ENCODE measurements around the gene PNPLA2.

PNPLA2 gene

GRCh38 chr11:858762-859339 is 40.1 kb downstream of the PNPLA2 start:
- Histone ChIP-seq H3K9ac (no peak overlapping the region), H3K4me3 (ENCODE audit: low read depth, low read length) (no peak overlapping the region), H2AFZ (no peak overlapping the region), H3K27ac (no peak overlapping the region), H3K4me1 (no peaks in the 10 kb centered on the region), H3K9me3 (ENCODE audit: control insufficient read depth, low read length) (no peaks in the 10 kb centered on the region), H3K36me3 (ENCODE audit: control insufficient read depth, insufficient read depth, low read length) (no peaks in the 10 kb centered on the region), H3K4me2 (ENCODE audit: low read length) (no peak overlapping the region), H3K27me3 (ENCODE audit: control insufficient read depth, insufficient read depth, low read length) (no peaks in the 10 kb centered on the region), H3K79me2 (no peaks in the 10 kb centered on the region)
- TF ChIP-seq, protein P1, sequence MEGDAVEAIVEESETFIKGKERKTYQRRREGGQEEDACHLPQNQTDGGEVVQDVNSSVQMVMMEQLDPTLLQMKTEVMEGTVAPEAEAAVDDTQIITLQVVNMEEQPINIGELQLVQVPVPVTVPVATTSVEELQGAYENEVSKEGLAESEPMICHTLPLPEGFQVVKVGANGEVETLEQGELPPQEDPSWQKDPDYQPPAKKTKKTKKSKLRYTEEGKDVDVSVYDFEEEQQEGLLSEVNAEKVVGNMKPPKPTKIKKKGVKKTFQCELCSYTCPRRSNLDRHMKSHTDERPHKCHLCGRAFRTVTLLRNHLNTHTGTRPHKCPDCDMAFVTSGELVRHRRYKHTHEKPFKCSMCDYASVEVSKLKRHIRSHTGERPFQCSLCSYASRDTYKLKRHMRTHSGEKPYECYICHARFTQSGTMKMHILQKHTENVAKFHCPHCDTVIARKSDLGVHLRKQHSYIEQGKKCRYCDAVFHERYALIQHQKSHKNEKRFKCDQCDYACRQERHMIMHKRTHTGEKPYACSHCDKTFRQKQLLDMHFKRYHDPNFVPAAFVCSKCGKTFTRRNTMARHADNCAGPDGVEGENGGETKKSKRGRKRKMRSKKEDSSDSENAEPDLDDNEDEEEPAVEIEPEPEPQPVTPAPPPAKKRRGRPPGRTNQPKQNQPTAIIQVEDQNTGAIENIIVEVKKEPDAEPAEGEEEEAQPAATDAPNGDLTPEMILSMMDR (IDR thresholded peaks at IDR 0.05), result no peak

DNA sequence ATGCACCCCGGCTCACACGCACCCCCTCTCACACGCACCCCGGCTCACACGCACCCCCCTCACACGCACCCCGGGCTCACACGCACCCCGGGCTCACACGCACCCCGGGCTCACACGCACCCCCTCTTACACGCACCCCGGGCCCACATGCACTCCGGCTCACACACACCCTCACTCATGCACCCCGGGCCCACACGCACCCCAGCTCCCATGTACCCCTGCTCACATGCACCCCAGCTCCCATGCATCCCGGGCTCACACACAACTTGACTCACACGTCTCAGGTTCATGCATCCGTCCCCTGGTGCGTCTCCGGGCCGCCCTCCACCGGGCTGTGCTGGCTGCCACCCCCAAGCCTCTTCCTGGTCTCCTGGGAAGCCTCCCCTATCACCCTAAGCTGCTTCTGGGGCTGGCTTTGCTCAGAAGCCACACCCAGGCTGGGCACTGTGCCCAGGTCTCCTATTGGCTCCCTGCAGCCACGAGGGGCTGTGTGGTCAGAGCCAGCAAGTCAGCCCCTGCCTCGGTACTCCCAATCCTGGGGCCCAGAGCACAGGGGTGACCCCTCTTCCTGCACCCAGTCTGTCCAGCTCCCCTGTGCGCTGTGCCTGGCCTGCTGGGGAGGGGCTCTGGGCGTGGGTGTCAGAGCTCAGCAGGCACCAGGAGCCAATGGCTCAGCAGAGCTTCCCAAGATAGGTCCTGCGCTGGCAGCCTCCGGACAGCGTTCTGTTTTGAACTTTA is 40.8 kb downstream of the PNPLA2 start:
- no peak overlapping the region for H3K27ac ChIP-seq
- no peaks in the 10 kb centered on the region for H3K36me3 ChIP-seq (ENCODE audit: control insufficient read depth, insufficient read depth, low read length)
- no peak overlapping the region for H3K4me2 ChIP-seq (ENCODE audit: low read length)
- no peaks in the 10 kb centered on the region for H3K4me1 ChIP-seq
- no peaks in the 10 kb centered on the region for H3K79me2 ChIP-seq
- H3K9ac ChIP-seq, result no peak overlapping the region
- no peak overlapping the region for H2AFZ ChIP-seq
- H3K27me3 ChIP-seq (ENCODE audit: control insufficient read depth, insufficient read depth, low read length), result no peaks in the 10 kb centered on the region
- TF ChIP-seq, protein P1 (IDR thresholded peaks at IDR 0.05), result no peak
- H3K4me3 ChIP-seq (ENCODE audit: low read depth, low read length), result no peak overlapping the region
- no peaks in the 10 kb centered on the region for H3K9me3 ChIP-seq (ENCODE audit: control insufficient read depth, low read length)

GRCh38 chr11:860234-861104 is 41.8 kb downstream of the PNPLA2 start:
- TF ChIP-seq, protein P1 (IDR thresholded peaks at IDR 0.05), result no peak
- Histone ChIP-seq H2AFZ (no peak overlapping the region), H3K9me3 (ENCODE audit: control insufficient read depth, low read length) (no peaks in the 10 kb centered on the region), H3K36me3 (ENCODE audit: control insufficient read depth, insufficient read depth, low read length) (no peaks in the 10 kb centered on the region), H3K9ac (no peak overlapping the region), H3K4me2 (ENCODE audit: low read length) (no peak overlapping the region), H3K27me3 (ENCODE audit: control insufficient read depth, insufficient read depth, low read length) (no peaks in the 10 kb centered on the region), H3K4me3 (ENCODE audit: low read depth, low read length) (no peak overlapping the region), H3K27ac (no peak overlapping the region), H3K4me1 (no peaks in the 10 kb centered on the region), H3K79me2 (no peaks in the 10 kb centered on the region)

- Histone ChIP-seq H3K9ac (no peak overlapping the region), H3K27me3 (ENCODE audit: control insufficient read depth, insufficient read depth, low read length) (no peaks in the 10 kb centered on the region), H3K27ac (no peak overlapping the region), H2AFZ (no peak overlapping the region), H3K4me3 (ENCODE audit: low read depth, low read length) (no peak overlapping the region), H3K4me1 (no peaks in the 10 kb centered on the region), H3K36me3 (ENCODE audit: control insufficient read depth, insufficient read depth, low read length) (no peaks in the 10 kb centered on the region), H3K79me2 (no peaks in the 10 kb centered on the region), H3K9me3 (ENCODE audit: control insufficient read depth, low read length) (no peaks in the 10 kb centered on the region), H3K4me2 (ENCODE audit: low read length) (no peak overlapping the region)
- TF ChIP-seq, protein P1 (IDR thresholded peaks at IDR 0.05), result no peak
These were observed 42.4 kb downstream of the PNPLA2 start for GRCh38 chr11:861105-861479.
